PFSK-1 (cell line): ENCODE data around the gene JAKMIP2.

Experiments
- POLR2AphosphoS5 ChIP-seq: IDR thresholded peaks from 2 replicates; pipeline ENCODE4 v1.6.1; 2012; ENCODE audit warnings: low read depth, mild to moderate bottlenecking, control low read depth, low read length, moderate library complexity
- REST ChIP-seq, 2 experiments: IDR thresholded peaks; 2 replicates each; pipeline versions ENCODE4 v1.6.1 to v1.8.0; 2011 to 2012; ENCODE audit warnings: low read depth in 2 of 2, low read length in 2 of 2, control low read depth in 1 of 2, inconsistent platforms in 1 of 2, mild to moderate bottlenecking in 1 of 2, moderate library complexity in 1 of 2; ENCODE audit not compliant: insufficient read depth in 1 of 2
- SIN3A ChIP-seq: IDR thresholded peaks from 2 replicates; pipeline ENCODE4 v1.6.1; 2012; ENCODE audit warnings: mild to moderate bottlenecking, low read length, moderate library complexity, borderline replicate concordance; ENCODE audit not compliant: insufficient read depth

- TF ChIP-seq POLR2AphosphoS5: no peak
- no peak for TF ChIP-seq REST (IDR thresholded peaks at IDR 0.05; ENCODE audit: insufficient read depth in 1 of 2, low read depth in 2 of 2, low read length in 2 of 2)
- no peak for TF ChIP-seq SIN3A
These were observed 93.1 kb downstream of the JAKMIP2 start for GRCh38 chr5:147689426-147689825.
